Hematopoietic multipotent progenitor cell (in vitro differentiated cells): ENCODE results near the gene FREM1. TPM values are rescaled to one million over a fixed set of nuclear protein-coding genes. Genes with fewer than 3 reads are reported as not detected.
A peak's percentile ranks its signal among the peaks of the same experiment; 100 is the strongest.

Source experiments
- DNase-seq, 3 donors: peaks; one replicate each; pipeline ENCODE4 v3.0.0-alpha.2; 2011 to 2015; ENCODE audit warnings: low read depth in 2 of 3, low spot score in 2 of 3
- small RNA-seq: library from RNA; depleted of rRNA; stranded (forward); fragments of <200 nt; gene quantifications from one replicate; pipeline ENCODE3, GENCODE V24; 2012
- total RNA-seq: library from RNA; depleted of rRNA; stranded (reverse); fragments of >200 nt; gene quantifications from one replicate; pipeline ENCODE4 v1.2.3, GENCODE V29; 2012

The FREM1 gene
- total RNA-seq, 1 donor, result 26.4 TPM

DNA sequence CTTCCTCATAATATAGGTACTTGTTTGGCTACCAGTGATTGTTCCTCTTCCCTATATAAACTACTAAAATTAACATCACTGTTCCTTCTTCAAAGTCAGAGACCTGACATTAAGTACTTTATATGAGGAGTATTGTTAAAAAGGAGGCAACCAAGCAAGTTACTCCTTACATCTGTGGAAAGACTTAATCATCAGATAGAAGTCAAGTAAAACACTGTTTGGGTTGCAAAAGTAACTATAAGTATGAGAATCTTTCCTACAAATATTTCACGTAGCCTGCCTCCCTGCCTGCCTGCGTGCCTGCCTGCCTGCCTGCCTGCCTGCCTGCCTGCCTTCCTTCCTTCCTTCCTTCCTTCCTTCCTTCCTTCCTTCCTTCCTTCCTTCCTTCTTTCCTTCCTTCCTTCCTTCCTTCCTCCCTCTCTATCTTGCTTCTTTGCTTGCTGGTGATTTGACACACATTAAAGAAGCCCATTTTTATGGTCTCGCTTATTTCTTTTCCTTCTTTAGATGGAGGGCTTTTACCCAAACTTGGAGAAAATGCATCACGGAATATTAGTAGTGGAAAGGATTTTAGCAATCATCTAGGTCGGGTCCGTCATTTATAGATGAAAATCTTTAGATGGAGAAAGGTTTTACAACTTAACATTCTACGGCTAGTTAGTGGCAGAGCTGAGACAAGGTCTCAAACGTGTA is 190.9 kb downstream of the FREM1 start:
- DNase-seq, result no peak

DNA sequence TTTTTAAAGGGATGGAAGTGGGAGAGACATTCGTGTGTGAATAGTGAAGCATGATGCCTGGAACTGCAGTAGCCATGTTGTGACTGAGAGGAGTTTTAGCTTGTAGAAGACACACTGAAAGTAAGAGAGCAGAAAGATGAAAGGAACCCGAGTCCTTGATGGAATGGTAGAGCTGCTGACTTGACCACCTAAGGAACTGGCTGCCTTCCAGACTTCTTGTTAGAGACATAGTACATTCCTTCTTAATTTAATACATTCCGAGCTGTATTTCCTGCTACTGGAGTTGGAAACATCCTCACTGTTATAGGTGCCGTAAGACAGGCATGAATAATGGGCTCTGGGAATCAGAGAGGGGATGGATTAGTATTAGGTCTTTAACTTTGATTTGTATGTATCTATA is 195.1 kb downstream of the FREM1 start:
- DNase-seq, result no peak

DNA sequence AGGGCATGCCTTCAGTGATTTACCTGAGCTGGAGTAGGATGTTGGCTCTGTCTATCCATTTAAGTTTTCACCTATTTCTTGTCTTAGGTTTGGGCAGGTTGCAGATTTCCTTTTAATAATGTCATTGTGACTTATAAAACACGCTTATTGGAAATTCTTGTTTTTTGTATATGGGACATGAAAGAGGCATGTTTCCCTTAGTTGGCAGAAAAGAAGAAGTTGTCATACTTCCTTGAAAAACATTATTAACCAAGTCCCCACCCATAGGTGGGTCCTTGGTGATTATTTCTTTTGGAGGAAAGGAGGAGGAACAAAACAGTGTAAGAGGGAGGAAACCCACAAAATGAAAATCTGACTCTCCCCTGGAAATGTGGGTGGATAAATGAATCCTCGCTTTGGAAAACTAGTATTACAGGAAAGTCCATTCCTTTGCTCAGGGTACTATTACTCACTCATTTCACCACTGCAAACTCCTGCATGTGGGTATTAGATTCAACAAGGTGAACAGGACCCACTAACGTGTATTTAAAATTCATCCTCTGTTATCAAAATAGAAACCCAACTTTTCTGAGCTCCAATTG is 197.0 kb downstream of the FREM1 start:
- DNase-seq, result no peak

DNA sequence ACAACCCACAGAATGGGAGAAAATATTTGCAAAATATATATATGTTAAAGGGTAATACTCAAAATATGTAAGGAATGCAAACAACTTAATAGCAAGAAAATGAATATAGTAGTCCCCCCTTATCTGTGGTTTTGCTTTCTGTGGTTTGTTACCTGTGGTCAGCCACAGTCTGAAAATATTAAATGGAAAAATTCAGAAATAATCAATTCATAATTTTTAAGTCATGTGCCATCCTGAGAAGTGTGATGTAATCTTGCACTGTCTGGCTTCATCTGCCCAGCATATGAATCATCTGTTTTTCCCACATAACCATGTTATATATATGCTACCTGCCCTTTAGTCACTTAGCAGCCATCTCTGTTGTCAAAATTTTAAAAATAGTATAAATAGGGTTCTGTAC is 199.4 kb downstream of the FREM1 start:
- no peak for DNase-seq

DNA sequence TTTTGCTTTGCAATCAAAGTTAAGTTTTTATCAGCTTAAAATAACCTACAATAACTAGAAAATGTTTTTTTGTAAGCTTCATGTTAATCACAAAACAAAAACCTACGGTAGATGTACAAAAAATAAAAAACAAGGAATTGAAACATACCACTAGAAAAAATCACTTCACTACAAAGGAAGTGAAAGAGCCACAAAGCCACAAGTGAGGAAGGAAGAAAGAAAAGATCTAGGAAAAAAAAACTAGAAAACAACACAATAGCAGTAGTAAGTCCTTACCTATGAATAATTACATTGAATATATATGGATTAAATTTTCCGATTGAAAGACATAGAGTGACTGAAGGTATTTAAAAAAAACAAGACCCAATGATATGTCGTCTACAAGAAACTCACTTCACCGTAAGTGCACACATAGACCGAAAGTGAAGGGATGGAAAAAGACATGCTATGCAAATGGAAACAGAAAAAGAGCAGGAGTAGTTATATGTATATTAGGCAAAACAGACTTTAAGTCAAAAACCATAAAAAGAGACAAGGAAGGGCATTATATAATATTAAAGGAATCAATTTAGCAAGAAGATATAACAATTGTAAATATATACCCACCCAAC is 203.6 kb downstream of the FREM1 start:
- DNase-seq, result no peak

DNA sequence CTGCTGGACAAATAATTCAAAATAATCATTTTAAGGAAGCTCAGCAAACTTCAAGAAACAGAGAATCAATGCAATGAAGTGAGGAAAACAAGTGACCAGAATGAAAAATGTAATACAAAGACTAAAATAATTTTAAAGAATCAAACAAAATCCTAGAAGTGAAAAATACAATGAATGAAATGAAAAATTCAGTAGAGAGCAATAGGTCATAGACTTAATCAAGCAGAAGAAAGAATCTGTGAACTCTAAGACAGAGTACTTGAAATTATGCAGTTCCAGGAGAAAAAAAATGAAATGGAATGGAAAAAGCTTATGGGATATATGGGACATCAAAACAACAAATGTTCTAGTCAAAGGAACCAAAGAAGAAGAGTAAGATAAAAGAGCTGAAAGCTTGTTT is 205.1 kb downstream of the FREM1 start:
- no peak for DNase-seq

DNA sequence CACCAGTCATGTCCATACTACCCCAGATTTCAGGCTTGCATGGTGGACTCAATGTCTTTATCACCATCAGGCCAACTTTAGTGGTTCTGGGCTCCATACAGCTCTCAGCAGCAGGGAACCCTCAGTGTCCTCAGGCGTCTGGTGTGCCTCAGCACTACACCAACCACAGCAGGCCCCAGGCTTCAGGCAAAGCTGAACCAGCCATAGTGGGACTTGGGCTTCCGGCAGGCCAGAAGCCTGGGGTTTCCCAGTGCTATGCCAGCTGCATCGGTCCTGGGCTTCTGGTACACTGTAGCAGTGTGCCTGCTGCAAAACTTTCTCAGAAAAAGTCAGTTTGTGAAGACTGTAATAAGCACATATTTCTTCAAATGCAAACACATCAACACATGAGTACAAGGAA is 205.9 kb downstream of the FREM1 start:
- no peak for DNase-seq

DNA sequence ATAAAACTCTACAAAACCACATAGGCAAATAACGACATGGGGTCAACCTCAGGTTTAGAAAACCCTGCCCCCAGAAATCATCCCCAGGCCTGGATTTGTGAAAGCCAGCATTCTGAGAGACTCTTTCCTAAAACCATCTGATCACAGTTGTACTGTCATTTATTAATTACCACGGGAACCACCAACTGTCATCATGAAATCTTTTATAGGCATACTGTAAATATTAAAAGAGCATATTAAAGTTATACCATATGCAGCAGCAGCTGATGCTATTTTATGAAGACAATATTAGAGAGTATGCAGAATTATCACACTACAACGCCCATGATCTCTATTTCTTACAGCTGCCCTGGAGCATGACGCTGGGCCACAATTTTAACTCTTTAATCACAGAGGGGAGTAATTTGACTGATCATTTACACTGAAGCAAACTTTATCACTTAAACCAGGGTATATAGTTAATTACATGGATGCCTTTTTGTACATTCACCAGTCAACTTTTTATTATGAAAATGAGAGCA is 208.0 kb downstream of the FREM1 start:
- DNase-seq, result no peak

DNA sequence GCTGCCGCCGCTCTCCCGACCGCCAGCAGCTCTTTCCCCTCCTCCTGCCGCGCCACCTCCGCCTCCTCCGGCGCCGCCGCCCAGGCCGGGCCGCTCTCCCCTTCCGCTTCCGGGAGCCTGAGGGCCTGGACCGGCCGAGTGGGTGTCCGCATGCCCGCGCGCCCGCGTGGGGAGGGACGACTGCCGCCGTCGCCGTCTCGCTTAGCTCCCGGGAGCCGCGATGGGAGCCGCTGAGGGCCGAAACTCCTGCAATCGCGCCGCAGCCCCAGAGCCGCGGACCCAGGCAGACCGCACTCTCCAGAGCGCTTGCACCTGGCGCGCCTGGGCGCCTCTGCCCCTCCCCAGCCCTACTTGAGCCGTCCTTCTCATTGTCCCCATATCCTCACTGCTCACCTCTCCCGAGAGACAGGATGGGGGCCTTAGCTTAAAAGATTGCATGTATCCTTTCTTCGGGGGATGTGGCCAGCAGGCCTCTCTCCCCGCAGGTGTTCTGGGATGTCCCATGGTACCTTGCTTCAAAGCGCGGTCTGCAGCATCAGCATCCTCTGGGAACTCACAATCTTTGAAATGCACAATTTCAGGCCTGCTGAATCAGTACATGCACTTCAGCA is 216.9 kb downstream of the FREM1 start, which contains the start of gene ZDHHC21:
TSS of gene ZDHHC21 (minus strand) at position 182 of the 611 bp plus-strand sequence. CDS start 19,092 bp downstream, outside the sequence.
- peak; percentile 6 to 55 (median 44) for DNase-seq

DNA sequence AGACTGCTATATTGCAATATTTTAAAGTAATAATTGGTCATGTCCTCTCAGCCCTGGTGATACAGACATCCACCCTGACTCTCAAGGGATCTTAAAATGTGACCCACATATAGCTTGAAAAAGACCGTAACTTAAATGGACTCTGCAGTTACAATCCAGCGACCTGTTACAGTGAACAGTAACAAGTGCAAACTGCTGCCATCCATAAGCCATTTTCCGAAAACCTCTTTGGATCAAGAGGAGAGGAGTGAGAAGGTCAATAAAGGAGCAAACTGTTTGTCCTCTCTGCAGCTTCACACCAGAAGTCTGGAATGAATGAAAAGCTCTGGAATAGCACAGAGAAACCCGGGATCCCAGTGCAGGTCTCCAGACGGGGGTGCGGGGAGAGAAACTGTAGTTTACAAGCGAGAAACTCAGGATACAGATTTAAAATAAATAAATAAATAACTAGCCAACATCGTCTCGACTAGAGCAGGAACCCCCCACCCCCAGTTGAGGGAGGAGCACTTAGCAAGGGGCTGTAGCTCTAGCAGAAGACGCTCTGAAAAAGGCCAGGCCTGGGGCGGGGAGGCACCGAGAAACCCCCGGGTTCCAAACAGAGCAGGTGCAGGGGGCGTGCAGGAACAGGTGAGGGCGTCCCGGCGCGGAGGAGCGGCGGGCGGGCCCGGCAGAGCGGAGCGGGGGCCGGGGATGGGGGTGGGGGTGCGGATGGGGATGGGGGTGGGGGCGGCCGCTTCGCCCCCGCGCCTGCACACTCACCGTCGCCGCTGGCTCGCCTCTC is 217.6 kb downstream of the FREM1 start:
- DNase-seq, result peak in 2 of 3 donors; percentile 15 to 24

DNA sequence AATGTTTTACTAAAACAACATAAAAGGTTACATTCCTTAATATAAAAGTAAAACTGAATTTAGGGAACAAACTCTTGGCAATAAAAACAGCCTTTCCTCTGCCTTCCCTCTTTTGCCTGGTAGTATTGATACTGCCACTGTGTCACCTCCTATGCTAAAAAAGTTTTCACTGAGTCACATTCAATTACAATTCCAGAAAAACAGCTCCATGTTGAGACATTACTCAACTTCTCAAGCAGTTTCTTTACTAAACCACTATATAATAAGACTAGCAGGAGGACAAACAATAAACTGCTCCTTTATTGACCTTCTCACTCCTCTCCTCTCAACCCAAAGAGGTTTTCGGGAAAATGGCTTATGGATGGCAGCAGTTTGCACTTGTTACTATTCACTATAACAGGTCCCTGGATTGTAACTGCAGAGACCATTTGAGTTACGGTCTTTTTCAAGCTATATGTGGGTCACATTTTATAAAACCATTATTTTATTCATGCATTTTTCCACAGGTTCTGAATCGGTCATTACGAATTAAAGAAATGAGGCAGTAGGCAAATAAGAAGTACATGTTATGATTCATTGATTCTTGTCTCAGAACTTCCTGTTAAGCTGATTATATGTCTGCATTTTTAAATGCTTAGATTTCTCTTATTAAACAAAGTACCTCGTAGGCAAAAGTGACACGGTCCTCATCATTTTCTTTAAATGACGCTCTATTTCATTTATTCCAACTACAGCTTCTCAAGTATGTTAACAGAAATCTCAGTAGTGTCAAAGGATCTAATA is 219.1 kb downstream of the FREM1 start:
- DNase-seq, result no peak

DNA sequence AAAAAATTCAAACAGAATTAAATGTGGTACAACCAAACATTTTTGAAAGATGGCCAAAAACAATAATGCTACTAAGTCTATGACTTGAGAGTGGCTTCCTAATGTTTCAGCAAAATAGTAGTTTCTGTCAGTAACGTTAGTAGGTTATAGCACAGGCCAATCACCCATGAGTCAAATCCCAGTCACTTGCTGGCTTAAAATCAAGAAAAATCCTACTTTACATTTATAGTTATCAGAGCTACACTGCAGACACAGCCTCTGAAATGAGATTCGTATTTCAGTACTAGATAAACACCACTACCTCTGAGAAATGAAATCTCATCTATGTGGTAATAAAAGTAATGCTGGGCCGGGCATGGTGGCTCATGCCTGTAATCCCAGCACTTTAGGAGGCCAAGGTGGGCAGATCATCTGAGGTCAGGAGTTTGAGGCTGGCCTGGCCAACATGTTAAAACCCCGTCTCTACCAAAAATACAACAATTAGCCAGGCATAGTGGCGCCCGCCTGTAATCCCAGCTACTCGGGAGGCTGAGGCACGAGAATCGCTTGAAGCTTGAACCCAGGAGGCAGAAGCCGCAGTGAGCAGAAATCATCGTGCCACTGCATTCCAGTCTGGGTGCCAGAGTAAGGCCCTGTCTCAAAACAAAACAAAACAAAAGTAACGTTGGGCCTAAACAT is 223.0 kb downstream of the FREM1 start:
- no peak for DNase-seq

DNA sequence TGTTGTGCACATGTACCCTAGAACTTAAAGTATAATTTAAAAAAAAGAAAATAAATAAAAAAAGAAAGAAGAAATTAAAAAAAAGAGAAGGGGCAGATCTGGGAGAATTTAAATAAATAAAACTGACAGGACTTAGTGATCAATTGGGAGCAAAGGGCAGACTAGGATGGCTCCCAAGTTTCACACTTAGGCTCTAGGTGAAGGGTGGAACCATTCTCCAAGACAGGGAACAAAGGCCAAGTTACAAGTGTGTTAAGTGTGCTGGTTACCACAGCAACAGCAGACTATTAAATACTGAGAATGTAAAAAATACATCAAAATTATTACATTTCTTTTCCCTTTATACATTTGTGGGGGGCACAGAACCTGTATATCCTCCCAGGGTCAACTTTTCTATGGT is 224.1 kb downstream of the FREM1 start:
- no peak for DNase-seq

Small RNAs within 50 kb of the gene (small RNA-seq; reads per million reads assigned to genes)
- not detected for gene RNU6-1260P

Other genes with a start within 250 kb of the FREM1 start
- 5.9 TPM for gene ZDHHC21, start 217.0 kb downstream of the FREM1 start, total RNA-seq
- under 0.01 TPM for gene CER1, start 187.7 kb downstream of the FREM1 start, total RNA-seq